HepG2 (cell line): ENCODE results near the gene CNNM3. TPM values are rescaled to one million over a fixed set of nuclear protein-coding genes. Genes with fewer than 3 reads are reported as not detected.

Experiments
- BCL6 ChIP-seq: IDR thresholded peaks from 2 replicates; pipeline ENCODE4 v1.6.1; 2016; ENCODE audit warnings: missing genetic modification reagents, missing compliant biosample characterization
- CBFB ChIP-seq: sonication (generic); formaldehyde crosslinking; IDR thresholded peaks from 2 replicates; pipeline ENCODE4 v1.4.0; 2020; ENCODE audit warnings: missing genetic modification reagents
- FOXA1 ChIP-seq, 2 experiments: fragments of 450-650 bp in 1 of 2; sonication (generic) in 1 of 2; formaldehyde crosslinking in 1 of 2; IDR thresholded peaks; 2 replicates each; pipeline versions ENCODE4 v1.4.0 to v1.6.1; 2016 to 2020; ENCODE audit warnings: missing genetic modification reagents in 1 of 2
- FOXA3 ChIP-seq: IDR thresholded peaks from 2 replicates; pipeline ENCODE4 v1.6.1; 2016; ENCODE audit warnings: missing genetic modification reagents, missing compliant biosample characterization
- GATAD2A ChIP-seq: IDR thresholded peaks from 2 replicates; pipeline ENCODE4 v1.6.1; 2016
- GFI1 ChIP-seq: sonication (generic); formaldehyde crosslinking; IDR thresholded peaks from 2 replicates; pipeline ENCODE4 v1.5.0; 2020; ENCODE audit warnings: missing genetic modification reagents, mild to moderate bottlenecking, borderline replicate concordance
- HMG20B ChIP-seq: conservative IDR thresholded peaks from 2 replicates; pipeline ENCODE4 v1.6.1; 2016; ENCODE audit warnings: missing genetic modification reagents, missing compliant biosample characterization
- PHF21A ChIP-seq: sonication (generic); formaldehyde crosslinking; IDR thresholded peaks from 2 replicates; pipeline ENCODE4 v1.5.0; 2020; ENCODE audit warnings: mild to moderate bottlenecking, missing genetic modification reagents
- PREB ChIP-seq: sonication (generic); formaldehyde crosslinking; IDR thresholded peaks from 2 replicates; pipeline ENCODE4 v1.4.0; 2020; ENCODE audit warnings: missing genetic modification reagents
- RAD21 ChIP-seq: fragments of 450-650 bp; formaldehyde crosslinking; IDR thresholded peaks from 2 replicates; pipeline ENCODE4 v1.5.0; 2020; ENCODE audit warnings: mild to moderate bottlenecking
- RBM22 ChIP-seq: fragments of 200-400 bp; formaldehyde crosslinking; optimal IDR thresholded peaks from 2 replicates; pipeline ENCODE3; 2017; ENCODE audit warnings: mild to moderate bottlenecking, low read length, moderate library complexity
- RFX1 ChIP-seq: fragments of 450-650 bp; IDR thresholded peaks from 2 replicates; pipeline ENCODE4 v1.6.1; 2017
- RFXAP ChIP-seq: sonication (generic); formaldehyde crosslinking; IDR thresholded peaks from 2 replicates; pipeline ENCODE4 v1.4.0; 2020; ENCODE audit warnings: missing genetic modification reagents, borderline replicate concordance
- RXRB ChIP-seq: IDR thresholded peaks from 2 replicates; pipeline ENCODE4 v1.6.1; 2016; ENCODE audit warnings: borderline replicate concordance, missing genetic modification reagents, missing compliant biosample characterization
- SALL1 ChIP-seq: sonication (generic); formaldehyde crosslinking; IDR thresholded peaks from 2 replicates; pipeline ENCODE4 v1.8.0; 2022; ENCODE audit warnings: mild to moderate bottlenecking, missing genetic modification reagents
- SAP130 ChIP-seq: IDR thresholded peaks from 2 replicates; pipeline ENCODE4 v1.6.1; 2016; ENCODE audit warnings: low read depth
- SNAPC2 ChIP-seq: sonication (generic); formaldehyde crosslinking; IDR thresholded peaks from 2 replicates; pipeline ENCODE4 v1.8.1; 2022; ENCODE audit warnings: mild to moderate bottlenecking, missing genetic modification reagents
- SRF ChIP-seq: IDR thresholded peaks from 2 replicates; pipeline ENCODE4 v1.6.1; 2011; ENCODE audit warnings: mild to moderate bottlenecking, low read depth, low read length, moderate library complexity
- TEAD3 ChIP-seq: optimal IDR thresholded peaks from 2 replicates; pipeline ENCODE3; 2016; ENCODE audit warnings: borderline replicate concordance
- TFDP1 ChIP-seq: IDR thresholded peaks from 2 replicates; pipeline ENCODE4 v1.6.1; 2016; ENCODE audit warnings: missing compliant biosample characterization, missing genetic modification reagents, borderline replicate concordance
- ZBTB20 ChIP-seq: sonication (generic); formaldehyde crosslinking; IDR thresholded peaks from 2 replicates; pipeline ENCODE4 v1.8.1; 2023; ENCODE audit warnings: missing genetic modification reagents, low read depth, mild to moderate bottlenecking, borderline replicate concordance
- ZBTB8A ChIP-seq: sonication (generic); formaldehyde crosslinking; IDR thresholded peaks from 2 replicates; pipeline ENCODE4 v1.4.0; 2020; ENCODE audit warnings: mild to moderate bottlenecking, low read depth, missing genetic modification reagents, borderline replicate concordance
- ZC3H4 ChIP-seq: sonication (generic); formaldehyde crosslinking; IDR thresholded peaks from 2 replicates; pipeline ENCODE4 v1.4.0; 2020; ENCODE audit warnings: missing genetic modification reagents, borderline replicate concordance
- ZNF263 ChIP-seq: sonication (generic); formaldehyde crosslinking; IDR thresholded peaks from 2 replicates; pipeline ENCODE4 v1.4.0; 2020; ENCODE audit warnings: missing genetic modification reagents
- ZSCAN30 ChIP-seq: sonication (generic); formaldehyde crosslinking; IDR thresholded peaks from 2 replicates; pipeline ENCODE4 v1.5.0; 2020; ENCODE audit warnings: mild to moderate bottlenecking, missing genetic modification reagents
- polyA plus RNA-seq, 8 experiments: library from polyadenylated mRNA; depleted of rRNA in 3 of 8; stranded (reverse) in 7 of 8; unstranded in 1 of 8; fragments of >200 nt; fragmentation: Illumina TruSeq in 4 of 8; extraction: Trizol in 4 of 8; gene quantifications; 2 replicates each; pipeline versions ENCODE4 v1.2.1 to v1.2.3, GENCODE V29; 2011 to 2016; ENCODE audit warnings: low read depth in 4 of 8, missing spikeins in 1 of 8, mixed read lengths in 1 of 8; ENCODE audit not compliant: insufficient read depth in 1 of 8
- total RNA-seq, 5 experiments: library from RNA; depleted of rRNA; stranded (reverse); fragments of >200 nt; fragmentation: Illumina TruSeq; extraction: Trizol; gene quantifications; 2 replicates each; pipeline ENCODE4 v1.2.3, GENCODE V29; 2016; ENCODE audit warnings: low read depth in 1 of 5
- TF ChIP-seq, protein P1 (sequence below): sonication (generic); formaldehyde crosslinking; IDR thresholded peaks from 2 replicates; pipeline ENCODE4 v1.4.0; 2020; ENCODE audit warnings: missing genetic modification reagents, borderline replicate concordance

The CNNM3 gene
- total and polyA plus RNA-seq, 2 of the 13 experiments (the other 11 are each of a cell fraction or from before 2014, with no cell fraction given) = 21.2 to 27.9 TPM

DNA sequence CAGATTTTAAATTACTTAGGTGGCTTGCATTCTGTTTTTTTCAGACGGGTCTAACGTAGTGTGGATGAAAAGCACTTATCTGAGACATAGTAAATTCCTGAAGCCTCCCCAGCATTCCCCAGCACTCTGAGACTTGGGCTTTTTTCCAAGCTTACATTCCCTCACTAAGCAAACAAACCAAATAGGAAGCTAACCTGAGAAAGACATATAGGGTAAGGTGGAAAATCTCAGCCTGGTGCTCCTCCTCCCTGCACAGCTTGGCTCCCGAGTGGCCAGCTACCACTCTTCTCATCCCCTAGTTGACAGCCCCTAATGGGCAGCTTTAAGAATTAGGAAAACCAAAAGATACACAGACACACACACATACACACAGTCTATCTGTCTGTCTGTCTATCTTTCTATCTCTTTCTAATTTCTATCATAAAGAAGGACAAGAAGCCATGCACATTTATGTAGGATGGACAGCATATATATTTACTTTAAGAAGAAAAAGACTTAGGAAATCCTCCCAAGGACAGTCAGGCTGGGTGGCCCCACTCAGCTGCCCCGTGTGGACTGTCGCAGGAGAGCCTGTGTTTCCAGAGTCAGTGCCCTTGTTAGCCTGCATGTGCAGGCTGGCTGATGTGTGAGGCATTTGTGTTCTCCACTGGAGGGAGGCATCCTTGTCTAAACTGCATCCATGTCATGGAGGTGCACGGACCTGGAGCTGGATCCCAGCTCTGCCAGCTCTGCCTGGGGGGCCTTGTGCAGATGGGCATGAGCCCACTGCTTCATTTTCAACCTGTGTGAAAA, 8.2 kb downstream of the CNNM3 start (continued):
- TF ChIP-seq TEAD3 (CRISPR knock-in tag) = peak; percentile 91
- TF ChIP-seq HMG20B = peak; percentile 80
- no peak for TF ChIP-seq RFXAP
- 0 out of 2 replicates have a peak, but pooled peaks have one; percentile 53 for TF ChIP-seq ZC3H4 (CRISPR knock-in tag)
- TF ChIP-seq ZNF263 = 0 out of 2 replicates have a peak, but pooled peaks have one; percentile 40
- TF ChIP-seq TFDP1 (CRISPR knock-in tag) = no peak
- TF ChIP-seq SRF = peak; percentile 45; the same call in 1 of the 2 replicates
- peak; percentile 55 for TF ChIP-seq RBM22
- TF ChIP-seq SNAPC2 (CRISPR knock-in tag) = no peak
- no peak for TF ChIP-seq ZBTB8A (CRISPR knock-in tag)
- peak; percentile 39; the same call in 1 of the 2 replicates for TF ChIP-seq RAD21
- TF ChIP-seq, protein P1, sequence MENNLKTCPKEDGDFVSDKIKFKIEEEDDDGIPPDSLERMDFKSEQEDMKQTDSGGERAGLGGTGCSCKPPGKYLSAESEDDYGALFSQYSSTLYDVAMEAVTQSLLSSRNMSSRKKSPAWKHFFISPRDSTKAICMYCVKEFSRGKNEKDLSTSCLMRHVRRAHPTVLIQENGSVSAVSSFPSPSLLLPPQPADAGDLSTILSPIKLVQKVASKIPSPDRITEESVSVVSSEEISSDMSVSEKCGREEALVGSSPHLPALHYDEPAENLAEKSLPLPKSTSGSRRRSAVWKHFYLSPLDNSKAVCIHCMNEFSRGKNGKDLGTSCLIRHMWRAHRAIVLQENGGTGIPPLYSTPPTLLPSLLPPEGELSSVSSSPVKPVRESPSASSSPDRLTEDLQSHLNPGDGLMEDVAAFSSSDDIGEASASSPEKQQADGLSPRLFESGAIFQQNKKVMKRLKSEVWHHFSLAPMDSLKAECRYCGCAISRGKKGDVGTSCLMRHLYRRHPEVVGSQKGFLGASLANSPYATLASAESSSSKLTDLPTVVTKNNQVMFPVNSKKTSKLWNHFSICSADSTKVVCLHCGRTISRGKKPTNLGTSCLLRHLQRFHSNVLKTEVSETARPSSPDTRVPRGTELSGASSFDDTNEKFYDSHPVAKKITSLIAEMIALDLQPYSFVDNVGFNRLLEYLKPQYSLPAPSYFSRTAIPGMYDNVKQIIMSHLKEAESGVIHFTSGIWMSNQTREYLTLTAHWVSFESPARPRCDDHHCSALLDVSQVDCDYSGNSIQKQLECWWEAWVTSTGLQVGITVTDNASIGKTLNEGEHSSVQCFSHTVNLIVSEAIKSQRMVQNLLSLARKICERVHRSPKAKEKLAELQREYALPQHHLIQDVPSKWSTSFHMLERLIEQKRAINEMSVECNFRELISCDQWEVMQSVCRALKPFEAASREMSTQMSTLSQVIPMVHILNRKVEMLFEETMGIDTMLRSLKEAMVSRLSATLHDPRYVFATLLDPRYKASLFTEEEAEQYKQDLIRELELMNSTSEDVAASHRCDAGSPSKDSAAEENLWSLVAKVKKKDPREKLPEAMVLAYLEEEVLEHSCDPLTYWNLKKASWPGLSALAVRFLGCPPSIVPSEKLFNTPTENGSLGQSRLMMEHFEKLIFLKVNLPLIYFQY (CRISPR knock-in tag) = no peak
- TF ChIP-seq SALL1 (CRISPR knock-in tag) = peak; percentile 33; the same call in 1 of the 2 replicates
- TF ChIP-seq CBFB (CRISPR knock-in tag) = no peak
- TF ChIP-seq SAP130 (CRISPR knock-in tag) = peak; percentile 39; the same call in 1 of the 2 replicates
- TF ChIP-seq GATAD2A (CRISPR knock-in tag) = peak; percentile 43; the same call in 1 of the 2 replicates
- TF ChIP-seq FOXA1 (IDR thresholded peaks at IDR 0.05) = no peak
- peak; percentile 54; the same call in 1 of the 2 replicates for TF ChIP-seq FOXA1 (CRISPR knock-in tag; IDR thresholded peaks at IDR 0.05)
- TF ChIP-seq FOXA3 (CRISPR knock-in tag) = peak; percentile 50
- peak; percentile 36; the same call in 1 of the 2 replicates for TF ChIP-seq BCL6
- no peak for TF ChIP-seq ZBTB20
- TF ChIP-seq PREB (CRISPR knock-in tag) = no peak
- peak; percentile 14; the same call in 1 of the 2 replicates for TF ChIP-seq RXRB (CRISPR knock-in tag)
- TF ChIP-seq PHF21A = peak; percentile 72
- TF ChIP-seq ZSCAN30 (CRISPR knock-in tag) = 0 out of 2 replicates have a peak, but pooled peaks have one; percentile 22
- peak; percentile 93 for TF ChIP-seq GFI1 (CRISPR knock-in tag)
- no peak for TF ChIP-seq RFX1
- TF ChIP-seq, all 625 proteins: peak for 26
